Stomach (tissue), 4 donors: ENCODE data around the gene RFX4.

Experiments used
- CTCF ChIP-seq, 7 experiments: fragments of 450-650 bp in 4 of 7; fragments of 200-600 bp in 3 of 7; sonication (generic) in 3 of 7; IDR thresholded peaks; one replicate each; pipeline ENCODE4 v1.5.1; 2016 to 2019; ENCODE audit warnings: antibody characterized with exemption in 7 of 7, control low read depth in 2 of 7, mild to moderate bottlenecking in 1 of 7
- EP300 ChIP-seq: sonication (generic); formaldehyde crosslinking; IDR thresholded peaks from one replicate; pipeline ENCODE4 v1.6.1; 2017; ENCODE audit warnings: antibody characterized with exemption
- POLR2A ChIP-seq, 4 donors: fragments of 450-650 bp; IDR thresholded peaks; one replicate each; pipeline ENCODE4 v1.6.1; 2016; ENCODE audit warnings: antibody characterized with exemption in 4 of 4, control low read depth in 2 of 4, mild to moderate bottlenecking in 1 of 4, moderate library complexity in 1 of 4
- POLR2AphosphoS5 ChIP-seq, 3 donors: sonication (generic); formaldehyde crosslinking; IDR thresholded peaks; one replicate each; pipeline ENCODE4 v1.6.1; 2016; ENCODE audit warnings: antibody characterized with exemption in 3 of 3

- TF ChIP-seq CTCF (IDR thresholded peaks at IDR 0.05) (no peak), POLR2A (IDR thresholded peaks at IDR 0.05) (no peak), POLR2AphosphoS5 (IDR thresholded peaks at IDR 0.05) (no peak), EP300 (no peak)
These were observed 6.0 kb upstream of the RFX4 start for GRCh38 chr12:106576848-106577247.
